ENCODE data around the gene KCTD17. TPM values are rescaled to one million over a fixed set of nuclear protein-coding genes. Genes with fewer than 3 reads are reported as not detected.

KCTD17 gene
- total and polyA plus RNA-seq, 2 of the 13 experiments (the other 11 are each of a cell fraction or from before 2014, with no cell fraction given): 5.3 to 11.7 TPM

GRCh38 chr22:37032535-37033460 is 18.7 kb upstream of the KCTD17 start (continued):
- peak; percentile 97 for TF ChIP-seq ARID5B (CRISPR knock-in tag; IDR thresholded peaks at IDR 0.05)
- no peak for TF ChIP-seq DBP (CRISPR knock-in tag; IDR thresholded peaks at IDR 0.05; ENCODE audit: not compliant biosample characterization)
- TF ChIP-seq, protein P1, sequence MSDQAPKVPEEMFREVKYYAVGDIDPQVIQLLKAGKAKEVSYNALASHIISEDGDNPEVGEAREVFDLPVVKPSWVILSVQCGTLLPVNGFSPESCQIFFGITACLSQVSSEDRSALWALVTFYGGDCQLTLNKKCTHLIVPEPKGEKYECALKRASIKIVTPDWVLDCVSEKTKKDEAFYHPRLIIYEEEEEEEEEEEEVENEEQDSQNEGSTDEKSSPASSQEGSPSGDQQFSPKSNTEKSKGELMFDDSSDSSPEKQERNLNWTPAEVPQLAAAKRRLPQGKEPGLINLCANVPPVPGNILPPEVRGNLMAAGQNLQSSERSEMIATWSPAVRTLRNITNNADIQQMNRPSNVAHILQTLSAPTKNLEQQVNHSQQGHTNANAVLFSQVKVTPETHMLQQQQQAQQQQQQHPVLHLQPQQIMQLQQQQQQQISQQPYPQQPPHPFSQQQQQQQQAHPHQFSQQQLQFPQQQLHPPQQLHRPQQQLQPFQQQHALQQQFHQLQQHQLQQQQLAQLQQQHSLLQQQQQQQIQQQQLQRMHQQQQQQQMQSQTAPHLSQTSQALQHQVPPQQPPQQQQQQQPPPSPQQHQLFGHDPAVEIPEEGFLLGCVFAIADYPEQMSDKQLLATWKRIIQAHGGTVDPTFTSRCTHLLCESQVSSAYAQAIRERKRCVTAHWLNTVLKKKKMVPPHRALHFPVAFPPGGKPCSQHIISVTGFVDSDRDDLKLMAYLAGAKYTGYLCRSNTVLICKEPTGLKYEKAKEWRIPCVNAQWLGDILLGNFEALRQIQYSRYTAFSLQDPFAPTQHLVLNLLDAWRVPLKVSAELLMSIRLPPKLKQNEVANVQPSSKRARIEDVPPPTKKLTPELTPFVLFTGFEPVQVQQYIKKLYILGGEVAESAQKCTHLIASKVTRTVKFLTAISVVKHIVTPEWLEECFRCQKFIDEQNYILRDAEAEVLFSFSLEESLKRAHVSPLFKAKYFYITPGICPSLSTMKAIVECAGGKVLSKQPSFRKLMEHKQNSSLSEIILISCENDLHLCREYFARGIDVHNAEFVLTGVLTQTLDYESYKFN (CRISPR knock-in tag; conservative IDR thresholded peaks at IDR 0.05): peak; percentile 99
- TF ChIP-seq ZSCAN21 (CRISPR knock-in tag; IDR thresholded peaks at IDR 0.05; ENCODE audit: borderline replicate concordance): no peak; the same call in 1 of the 2 replicates
- peak; percentile 89 for TF ChIP-seq NFIC (IDR thresholded peaks at IDR 0.05; ENCODE audit: low read length)
- no peak for TF ChIP-seq HNRNPLL (IDR thresholded peaks at IDR 0.05; ENCODE audit: low read depth, low read length, poor library complexity, severe bottlenecking)
- no peak for TF ChIP-seq ZNF234 (CRISPR knock-in tag; conservative IDR thresholded peaks at IDR 0.05)
- peak; percentile 45 for TF ChIP-seq ARHGAP35 (CRISPR knock-in tag; IDR thresholded peaks at IDR 0.05; ENCODE audit: borderline replicate concordance)
- TF ChIP-seq CBX2 (IDR thresholded peaks at IDR 0.05; ENCODE audit: low read depth, low read length): no peak
- TF ChIP-seq CBX2 (CRISPR knock-in tag; IDR thresholded peaks at IDR 0.05; ENCODE audit: low read depth): no peak
- no peak for TF ChIP-seq KAT7 (CRISPR knock-in tag; IDR thresholded peaks at IDR 0.05; ENCODE audit: borderline replicate concordance)
- no peak for TF ChIP-seq NPAS2 (CRISPR knock-in tag; IDR thresholded peaks at IDR 0.05; ENCODE audit: borderline replicate concordance)
- TF ChIP-seq, protein P2, sequence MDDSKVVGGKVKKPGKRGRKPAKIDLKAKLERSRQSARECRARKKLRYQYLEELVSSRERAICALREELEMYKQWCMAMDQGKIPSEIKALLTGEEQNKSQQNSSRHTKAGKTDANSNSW (CRISPR knock-in tag; IDR thresholded peaks at IDR 0.05; ENCODE audit: borderline replicate concordance): no peak
- TF ChIP-seq CSRNP1 (CRISPR knock-in tag; IDR thresholded peaks at IDR 0.05): peak; percentile 65; the same call in 1 of the 2 replicates
- peak; percentile 67; the same call in 1 of the 2 replicates for TF ChIP-seq JUNB (CRISPR knock-in tag; IDR thresholded peaks at IDR 0.05; ENCODE audit: borderline replicate concordance)
- TF ChIP-seq HNRNPH1 (optimal IDR thresholded peaks at IDR 0.05; ENCODE audit: low read depth, low read length): no peak
- peak; percentile 96 for TF ChIP-seq ZKSCAN8 (CRISPR knock-in tag; IDR thresholded peaks at IDR 0.05; ENCODE audit: borderline replicate concordance)
